ENCODE measurements around the gene TCP11. TPM values are rescaled to one million over a fixed set of nuclear protein-coding genes. Genes with fewer than 3 reads are reported as not detected.

Gene TCP11
- total RNA-seq, 1 donor from 2014 or later, result not detected

DNA sequence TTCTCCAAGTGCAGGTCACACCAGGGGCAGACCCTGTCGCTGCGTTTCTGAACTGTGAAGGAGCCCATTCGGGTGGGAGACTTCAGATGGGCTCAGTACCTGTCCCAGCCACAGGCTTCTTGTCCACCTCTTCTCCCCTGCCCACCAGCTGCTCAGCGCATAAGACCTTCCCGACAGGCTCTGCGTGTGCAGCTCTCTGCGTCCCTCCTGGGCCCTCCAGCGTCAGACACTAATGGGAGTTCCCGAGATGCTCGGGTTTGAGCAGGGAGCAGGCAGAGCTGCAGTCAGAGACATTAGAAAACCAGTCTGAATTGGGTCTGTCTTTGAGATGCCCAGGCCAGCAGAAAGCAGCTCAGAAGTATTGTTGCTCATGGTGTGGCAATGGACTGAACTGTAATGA lies 50.4 kb downstream of the TCP11 start:
- ATAC-seq, result no peak

DNA sequence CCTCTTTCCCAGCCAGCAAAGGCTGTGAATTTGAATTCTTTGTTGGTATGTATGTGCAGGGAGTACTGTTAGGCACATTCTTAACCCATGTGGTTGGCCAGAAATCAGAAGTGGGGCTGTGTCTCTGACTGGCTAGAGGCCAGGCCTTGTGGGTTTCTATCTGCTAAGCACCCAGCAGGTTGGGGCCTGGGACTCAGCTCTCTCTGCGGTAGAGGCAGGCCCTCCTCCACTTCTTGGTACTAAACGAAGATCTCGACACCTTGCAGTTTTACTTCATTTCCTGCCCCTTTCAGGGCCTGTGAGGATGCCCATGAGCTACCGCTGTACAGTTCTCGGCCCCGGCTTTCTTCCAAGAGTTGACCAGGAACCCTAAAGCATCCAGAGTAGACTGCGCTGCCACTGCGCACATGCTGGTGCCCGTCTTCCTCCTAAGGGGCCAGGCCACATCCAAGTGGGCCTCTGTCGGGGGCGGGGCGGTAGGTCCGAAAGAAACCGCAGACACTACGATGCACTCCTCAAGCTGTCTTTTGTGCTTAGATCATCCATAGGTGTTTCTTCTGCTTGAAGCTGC lies 51.1 kb downstream of the TCP11 start:
- no peak for ATAC-seq

DNA sequence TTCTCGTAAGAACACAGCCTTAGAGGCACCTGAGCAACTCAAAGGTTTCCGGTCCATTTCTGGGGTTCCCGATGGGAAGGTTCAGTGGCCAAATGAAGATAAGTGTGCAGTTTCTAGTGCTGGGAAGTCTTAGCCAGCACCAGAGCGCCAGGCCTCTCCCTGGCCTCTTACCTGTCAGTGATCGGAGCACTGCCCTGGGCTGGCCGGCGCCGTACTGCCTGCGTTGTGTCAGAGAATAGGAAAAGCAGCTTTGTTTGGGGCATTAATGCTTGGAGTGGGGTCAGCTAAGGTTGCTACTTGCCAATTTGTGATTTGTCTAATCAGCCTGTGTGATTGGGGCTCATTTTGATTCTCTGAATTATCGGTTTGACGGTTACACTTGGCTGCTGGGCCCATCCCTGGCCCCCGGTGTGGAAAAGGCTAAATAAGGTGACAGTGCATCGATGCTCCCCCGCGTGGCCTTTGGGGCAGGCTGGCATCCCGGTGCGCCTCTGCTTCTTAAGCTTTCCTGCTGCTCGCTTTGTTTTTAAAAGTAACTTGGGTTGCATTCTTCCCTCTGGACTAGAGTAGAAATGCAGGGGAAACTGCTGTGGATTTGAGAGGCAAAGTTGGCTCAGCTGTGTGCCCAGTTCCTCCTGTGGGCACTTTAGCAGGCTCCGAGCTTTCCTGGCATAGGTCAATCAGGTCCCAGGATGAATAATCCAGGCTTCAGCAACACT lies 51.8 kb downstream of the TCP11 start:
- no peak for ATAC-seq

DNA sequence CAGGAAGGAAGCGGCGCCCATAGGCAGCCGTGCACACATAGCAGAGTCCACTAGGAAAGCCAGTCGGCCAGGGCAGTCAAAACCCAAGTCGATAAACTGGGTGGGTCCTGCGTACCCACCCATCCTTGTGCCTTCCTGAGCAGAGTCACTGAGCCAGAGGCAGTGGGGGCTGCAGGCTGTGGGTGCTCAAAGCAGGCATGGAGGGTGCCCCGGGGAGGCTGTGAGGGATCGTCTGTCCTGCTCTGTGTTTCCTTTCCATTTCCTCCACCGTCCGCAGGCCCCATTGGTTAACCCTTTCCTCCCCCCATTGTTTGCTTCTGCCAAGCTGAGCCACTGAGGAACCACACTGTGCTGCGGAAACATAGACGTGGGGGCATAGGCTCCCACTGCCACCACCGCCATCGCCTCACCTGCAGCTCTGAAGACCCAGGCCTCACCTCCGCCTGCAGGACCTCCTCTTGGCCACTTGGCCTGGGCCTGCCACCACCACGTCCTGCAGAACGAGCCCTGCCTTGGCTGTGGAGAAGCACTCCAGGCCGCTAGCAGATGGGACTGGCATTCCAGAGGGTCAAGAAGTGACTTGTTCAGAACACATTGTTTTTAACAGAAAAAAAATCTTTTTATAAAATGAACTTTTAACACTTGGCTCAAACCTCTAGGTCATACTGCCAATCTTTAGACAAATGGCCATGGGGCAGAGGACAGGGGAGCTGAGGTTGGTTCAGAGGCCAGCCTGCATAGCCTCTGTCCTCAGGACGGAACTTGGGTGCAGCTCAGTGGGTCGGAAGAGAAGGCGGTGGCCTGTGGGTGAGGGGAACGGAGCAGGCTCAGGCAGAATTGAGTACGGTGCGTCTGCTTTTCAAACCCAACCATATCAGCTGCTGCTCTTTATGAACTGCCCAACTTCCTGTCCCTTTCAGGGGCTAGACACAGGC lies 52.6 kb downstream of the TCP11 start:
- no peak for ATAC-seq

DNA sequence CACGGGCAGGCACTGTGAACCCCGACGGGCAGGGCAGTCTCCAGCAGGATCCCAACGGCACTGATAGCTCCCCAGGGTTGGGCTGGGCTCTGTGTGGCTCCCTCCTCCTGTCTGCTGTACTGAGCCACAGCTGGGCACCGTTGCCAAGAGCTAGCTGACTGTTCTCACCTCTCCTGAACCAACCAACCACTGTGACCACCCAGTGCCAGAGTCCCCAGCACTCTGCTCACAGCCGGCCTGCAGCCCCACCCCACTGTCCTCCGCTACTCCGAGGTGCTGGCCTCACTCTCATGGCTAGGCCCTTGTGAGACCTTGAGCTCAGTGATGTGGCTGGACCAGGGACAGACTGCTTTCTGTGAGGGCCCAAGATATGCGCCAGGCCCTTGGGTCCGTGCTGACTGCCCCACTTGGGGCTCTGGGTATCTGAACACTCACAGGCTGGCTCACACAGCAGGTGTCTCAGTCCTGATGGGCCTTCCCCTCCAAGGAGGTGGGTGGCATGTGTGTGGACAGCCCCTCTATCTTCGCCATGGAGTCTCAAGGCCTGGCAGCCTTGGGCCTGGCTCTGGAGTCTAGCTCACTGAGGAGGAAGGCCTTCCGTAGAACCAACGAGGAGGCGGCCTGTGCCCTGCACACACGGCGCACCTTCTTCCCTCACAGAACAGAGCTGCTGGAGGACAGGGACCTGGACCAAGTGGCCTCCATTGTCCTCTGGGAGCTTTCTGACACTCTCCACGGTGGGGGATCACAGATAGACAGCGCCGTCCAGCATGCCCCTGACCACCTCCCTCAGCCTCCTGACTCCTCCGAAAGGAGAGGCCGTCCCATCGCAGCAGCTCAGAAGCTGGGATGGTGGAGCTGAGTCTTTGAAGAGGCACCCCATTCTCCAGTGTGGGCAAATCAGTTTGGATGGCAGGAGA lies 53.5 kb downstream of the TCP11 start:
- ATAC-seq, result peak; percentile 4

DNA sequence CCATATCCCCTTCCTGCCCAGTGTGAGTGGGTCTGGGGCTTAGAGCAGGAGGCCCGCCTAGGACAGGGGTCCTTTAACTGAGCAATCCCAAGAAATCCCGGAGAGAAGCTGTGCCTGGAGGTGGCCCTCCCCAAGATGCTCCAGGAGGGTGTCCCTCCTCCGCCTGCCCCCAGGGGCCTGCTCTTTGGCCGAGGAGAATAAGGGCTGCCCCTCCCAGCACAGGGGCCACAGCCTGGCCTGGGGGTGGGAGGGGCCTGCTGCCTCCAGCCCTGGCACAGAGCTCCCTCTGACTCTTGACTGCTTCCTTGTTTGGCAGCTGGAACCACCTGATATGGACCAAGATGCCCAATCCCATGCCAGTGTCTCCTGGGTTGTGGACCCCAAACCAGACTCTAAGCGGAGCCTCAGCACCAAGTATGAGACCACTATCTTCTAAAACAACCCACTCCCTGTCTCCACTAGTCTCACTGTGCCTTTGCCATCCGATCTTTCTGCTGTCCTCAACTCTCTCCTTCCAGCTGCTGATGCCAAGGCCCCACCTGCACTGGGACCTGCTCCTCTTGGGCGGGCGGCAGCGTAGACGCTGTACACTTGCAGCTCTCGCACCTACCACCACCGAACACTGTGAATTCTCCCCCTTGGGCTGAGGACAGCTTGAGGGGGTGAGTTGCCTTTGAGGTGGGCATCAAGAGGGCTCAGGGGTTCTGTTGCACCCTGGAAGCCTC lies 54.3 kb downstream of the TCP11 start:
- no peak for ATAC-seq

DNA sequence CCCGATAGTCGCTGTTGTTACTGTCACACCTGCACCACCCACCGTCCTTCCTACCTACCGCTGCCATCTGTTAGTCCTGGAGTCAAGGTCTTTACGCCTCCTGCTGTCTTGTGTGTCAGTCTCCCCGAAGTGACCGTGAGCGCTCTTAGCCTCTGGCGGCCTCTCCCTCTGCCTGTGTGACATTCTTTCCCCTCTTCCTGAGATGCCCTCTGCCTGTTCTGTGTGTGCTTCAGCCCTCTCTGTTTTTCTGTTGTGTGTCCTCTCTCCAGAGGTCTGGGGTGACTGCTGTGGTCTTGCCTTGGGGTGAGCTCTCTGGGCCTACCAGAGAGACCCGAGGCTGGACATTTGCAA lies 54.9 kb downstream of the TCP11 start:
- no peak for ATAC-seq

DNA sequence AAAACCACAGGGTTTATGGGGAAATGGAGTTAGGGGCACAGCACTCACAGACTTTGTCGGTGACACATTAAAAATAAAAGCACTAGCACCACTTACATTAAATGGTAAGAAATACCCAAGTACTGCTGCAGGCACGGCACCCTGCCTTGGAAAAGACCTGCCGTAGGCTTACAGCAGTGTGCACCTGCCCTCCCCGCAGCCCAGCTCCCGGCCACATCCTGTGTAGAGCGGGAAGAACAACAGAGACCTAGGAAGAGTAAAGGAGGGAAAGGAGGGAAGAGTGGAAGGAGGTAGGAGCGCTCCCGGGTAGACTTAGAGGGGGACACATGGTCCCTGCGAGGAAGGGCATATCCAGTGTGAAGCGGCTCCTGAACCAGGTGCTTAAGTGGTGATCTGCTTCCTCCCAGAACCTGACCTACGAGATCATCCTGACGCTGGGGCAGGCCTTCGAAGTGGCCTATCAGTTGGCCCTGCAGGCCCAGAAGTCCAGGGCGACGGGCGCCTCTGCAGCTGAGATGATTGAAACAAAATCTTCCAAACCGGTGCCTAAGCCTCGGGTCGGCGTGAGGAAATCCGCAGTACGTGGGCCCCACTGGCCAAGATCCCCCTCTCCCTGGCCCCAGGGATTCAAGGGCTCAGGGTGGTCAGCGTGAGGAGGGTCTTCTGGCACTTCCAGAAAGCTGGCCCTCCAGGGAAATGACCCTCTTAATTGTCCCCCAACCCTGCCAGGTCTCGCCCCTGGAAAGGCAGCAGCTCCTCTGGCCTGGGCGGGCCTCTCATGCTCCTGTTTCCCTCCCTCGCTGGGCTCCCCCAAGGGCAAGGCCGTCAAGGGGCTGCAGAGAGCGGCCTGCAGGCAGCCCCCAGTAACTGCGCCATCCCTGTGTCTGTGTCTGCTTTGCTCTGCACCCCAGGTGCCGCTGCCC lies 55.5 kb downstream of the TCP11 start:
- ATAC-seq, result no peak

DNA sequence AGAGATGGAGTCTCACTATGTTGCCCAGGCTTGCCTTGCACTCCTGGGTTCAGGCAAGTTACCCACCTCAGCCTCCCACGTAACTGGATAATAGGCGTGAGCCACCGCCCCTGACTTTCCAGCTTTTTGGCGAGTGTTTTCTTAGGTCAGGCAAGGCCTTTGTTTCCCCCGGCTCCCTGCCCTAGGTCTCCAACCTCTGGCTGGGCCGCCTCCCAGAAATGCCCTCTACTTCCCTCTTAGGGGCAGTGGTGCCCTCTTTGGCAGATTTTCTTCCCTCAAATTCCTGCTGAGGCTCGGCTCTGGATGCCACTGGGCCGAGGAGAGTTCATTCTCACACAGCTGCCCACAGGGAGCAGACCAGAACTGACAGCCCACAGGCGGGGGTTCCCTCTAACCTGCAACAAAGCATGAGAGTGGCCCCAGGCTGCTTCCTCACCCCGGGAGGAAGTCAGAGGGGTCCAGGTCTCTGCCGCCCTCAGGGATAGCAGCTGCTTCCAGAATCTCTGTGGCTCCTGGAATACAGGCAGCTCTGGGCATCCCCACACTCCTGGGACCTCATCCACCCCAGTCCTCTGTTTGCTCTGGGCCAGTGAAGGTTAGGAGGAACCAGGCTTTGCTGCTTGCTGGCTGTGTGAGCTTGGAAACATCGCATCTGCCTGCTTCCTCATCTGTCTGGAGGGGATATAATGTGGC lies 56.5 kb downstream of the TCP11 start:
- ATAC-seq, result no peak

DNA sequence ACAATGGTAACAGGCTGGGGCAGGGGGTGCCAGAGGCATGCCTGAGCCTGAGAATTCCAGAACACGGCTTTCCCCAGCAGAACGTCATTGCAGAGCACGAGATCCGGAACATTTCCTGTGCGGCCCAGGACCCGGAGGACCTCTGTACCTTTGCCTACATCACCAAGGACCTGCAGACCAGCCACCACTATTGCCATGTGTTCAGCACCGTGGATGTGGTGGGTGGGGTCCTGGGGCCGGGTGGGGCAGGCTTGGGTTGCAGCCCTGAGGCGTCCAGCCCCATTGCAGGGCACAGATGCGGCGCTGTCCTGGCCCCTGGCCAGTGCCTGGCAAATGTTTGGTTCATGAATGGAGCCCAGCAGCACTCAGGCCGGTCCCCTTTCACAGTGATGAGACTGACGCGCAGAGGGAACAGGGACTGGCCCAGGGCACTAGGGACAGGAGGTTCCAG lies 57.1 kb downstream of the TCP11 start:
- no peak for ATAC-seq

DNA sequence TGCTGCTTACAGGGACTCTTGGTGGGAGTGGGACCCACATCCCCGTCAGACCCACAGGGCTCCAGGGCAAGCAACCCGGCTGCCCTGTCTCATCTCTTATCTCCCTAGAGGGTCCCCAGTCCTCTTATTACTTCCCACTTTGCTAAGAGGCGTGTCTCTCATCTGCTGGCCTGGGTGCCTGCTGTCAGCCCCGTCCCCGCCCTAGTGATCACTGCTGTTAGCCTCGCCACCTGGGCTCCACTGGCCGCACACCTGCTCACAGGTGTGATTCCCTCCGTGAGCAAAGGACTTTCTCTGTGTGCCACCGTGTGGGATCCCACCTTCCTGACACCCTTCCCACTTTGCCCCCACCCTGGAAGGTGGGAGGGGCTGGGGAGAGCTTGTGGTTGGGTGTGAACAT lies 57.6 kb downstream of the TCP11 start:
- ATAC-seq, result no peak

DNA sequence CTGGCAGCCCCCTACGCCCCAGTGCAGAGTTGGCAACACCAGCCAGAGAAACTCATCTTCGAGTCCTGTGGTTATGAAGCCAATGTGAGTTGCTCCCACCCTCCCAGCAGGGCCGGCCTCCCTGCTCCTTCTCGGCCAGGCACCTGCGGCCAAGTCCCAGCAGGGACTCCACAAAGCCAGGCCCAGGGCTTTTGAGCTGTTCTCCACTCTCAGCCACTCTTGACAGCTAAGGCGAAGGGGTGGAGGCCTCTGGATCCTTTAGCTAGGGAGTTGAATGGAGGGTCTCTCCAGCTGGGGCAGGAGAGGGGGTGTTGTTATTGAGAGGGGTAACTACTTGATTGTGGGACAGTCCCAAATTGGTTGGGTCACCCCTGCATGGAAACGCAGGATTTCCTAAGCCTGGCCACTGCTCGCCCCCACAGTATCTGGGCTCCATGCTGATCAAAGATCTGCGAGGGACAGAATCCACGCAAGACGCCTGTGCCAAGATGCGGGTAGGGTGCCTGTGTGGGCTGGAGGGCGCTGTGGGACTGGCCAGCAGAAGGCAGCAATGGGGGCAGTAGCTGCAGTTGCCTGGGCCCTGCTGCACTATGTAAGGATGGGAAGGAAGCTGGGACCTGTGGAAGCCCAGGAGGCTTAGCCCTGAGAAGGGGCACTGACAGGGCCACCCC lies 58.3 kb downstream of the TCP11 start:
- no peak for ATAC-seq

DNA sequence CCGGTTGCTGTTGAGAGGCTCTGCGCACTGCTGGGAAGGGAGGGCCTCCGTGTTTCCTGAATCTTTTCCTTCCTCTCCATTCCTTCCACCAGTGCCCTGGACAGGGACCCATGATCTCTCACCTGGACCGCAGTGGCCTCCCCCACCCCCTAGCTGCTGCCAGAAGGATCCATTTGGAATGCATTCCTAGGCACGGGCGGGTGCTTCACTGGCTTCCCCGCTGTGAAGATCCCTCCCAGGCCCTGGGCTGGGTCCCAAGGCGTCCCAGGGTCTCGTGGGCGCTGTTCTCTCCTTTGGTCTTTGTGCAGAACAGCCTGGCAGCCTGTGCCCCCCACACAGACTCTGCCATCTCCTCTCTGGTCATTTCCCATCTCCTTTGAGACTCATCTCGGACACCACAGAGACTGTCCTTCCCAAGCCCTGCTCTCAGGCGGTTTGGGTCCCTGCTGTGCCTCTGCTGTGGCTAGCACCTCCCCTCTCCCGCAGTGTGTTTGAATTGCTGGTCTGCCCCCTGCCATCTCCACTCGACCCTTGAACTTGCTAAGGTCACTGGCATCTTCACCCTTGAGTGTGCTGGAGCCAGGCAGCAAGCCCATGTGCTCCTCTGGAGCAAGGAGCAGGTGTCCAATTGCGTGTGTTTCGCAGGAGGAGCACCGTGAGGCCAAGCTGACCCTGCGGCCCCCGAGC lies 59.0 kb downstream of the TCP11 start:
- no peak for ATAC-seq

DNA sequence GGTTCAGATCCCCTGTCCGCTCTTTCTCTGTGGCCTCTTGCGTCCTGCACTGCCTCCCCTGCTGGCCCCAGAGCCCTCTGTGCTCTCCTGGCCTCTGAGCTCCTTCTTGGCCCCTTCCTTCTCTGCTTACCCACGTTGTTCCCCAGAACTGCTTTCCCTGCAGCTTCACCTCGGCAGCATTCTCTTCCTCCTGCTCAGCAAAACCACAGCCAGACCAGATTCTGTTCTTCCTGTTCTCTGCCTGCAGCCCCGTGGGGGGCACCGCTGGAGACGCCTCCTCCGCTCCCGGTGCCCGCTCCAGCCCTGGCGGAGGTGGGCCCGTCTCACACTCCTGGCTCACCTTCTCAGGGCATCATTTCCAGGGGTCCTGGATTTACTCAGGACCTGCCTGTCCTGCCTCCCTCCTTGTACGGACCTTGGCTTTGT lies 59.7 kb downstream of the TCP11 start:
- no peak for ATAC-seq

DNA sequence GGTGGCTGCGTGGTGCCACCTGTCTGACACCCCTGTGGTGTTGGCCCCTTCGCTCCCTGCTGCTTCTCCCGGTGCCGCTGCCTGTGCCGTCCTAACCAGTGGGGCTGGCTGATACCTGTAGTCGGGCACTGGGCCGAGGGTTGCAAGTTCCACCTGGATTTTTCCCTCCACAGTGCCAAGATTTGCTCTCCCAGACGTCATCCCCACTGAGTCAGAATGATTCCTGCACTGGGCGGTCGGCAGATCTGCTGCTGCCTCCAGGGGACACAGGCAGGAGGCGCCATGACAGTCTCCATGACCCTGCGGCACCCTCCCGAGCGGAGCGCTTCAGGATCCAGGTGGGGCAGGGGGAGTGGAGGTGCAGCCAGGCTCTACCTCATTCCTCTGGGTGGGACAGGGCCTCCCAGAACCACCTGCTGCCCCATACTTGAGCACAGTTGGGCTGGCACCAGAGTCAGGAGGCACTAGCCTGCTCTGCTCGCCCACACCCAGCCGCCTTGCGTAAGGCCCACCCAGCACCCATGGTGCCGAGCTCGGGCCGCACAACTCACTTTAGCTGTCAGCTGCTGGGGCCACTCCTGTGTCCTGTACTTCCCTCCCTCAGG lies 60.2 kb downstream of the TCP11 start:
- ATAC-seq, result peak; percentile 83

DNA sequence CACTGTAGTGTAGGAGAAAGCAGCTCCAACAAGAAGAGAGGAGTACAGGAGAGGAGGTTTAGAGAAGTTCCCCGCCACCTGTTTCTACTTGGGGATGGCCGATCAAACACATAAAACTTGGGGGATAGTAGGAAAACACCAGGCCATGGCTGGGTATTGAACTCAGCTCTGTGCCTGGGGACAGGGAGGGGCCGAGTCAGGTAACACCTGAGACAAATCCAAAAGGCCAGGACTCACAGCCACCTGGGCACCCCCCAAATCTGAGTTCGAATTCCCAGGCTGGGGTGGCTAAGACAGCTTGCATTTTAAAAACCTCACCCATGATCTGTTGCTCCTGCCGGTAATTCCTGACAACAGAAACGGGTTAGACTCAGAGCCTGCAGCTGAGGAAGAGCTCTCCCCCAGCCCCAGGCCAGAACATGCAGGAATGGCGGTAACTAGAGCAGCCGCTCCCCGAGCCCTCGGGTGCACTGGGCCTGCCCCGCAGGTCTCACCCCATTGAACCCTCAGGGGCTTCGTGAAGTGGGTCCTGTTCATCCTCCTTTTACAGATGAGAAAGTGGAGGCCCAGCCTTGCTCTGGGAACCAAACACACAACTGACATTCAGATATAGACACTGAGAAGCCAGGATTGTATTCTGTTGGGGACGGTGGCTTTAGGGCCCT lies 61.0 kb downstream of the TCP11 start:
- ATAC-seq, result peak; percentile 26

DNA sequence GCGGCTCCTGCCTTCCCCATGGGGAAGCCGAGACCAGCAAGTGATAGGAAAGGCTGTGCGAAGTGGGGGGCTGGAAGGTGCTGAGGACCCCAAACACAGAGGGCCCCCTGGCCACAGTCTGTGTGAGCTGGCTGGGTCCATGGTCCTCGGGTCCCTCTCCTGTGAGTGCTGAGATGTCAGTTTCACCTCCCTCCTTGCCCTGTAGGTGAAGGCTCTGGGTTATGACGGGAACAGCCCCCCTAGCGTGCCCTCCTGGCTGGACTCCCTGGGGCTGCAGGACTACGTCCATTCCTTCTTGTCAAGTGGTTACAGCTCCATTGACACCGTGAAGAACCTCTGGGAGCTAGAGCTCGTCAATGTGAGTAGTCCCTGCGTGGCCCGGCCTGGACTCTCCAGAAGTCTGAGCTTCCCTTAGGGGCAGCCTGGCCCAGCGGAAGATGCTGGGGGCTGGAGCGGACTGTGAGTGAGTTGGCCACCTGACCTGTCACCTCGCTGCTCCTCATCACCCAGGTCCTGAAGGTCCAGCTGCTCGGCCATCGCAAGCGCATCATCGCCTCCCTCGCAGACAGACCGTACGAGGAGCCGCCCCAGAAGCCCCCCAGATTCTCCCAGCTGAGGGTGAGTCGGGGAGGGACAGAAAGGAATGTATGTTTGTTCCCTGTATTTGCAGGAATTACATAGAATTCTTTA lies 61.7 kb downstream of the TCP11 start:
- no peak for ATAC-seq

All from esophagus mucosa (tissue), 1 donor.